Heart left ventricle (tissue), 16 donors: ENCODE data around the gene SPATA3. TPM values are rescaled to one million over a fixed set of nuclear protein-coding genes. Genes with fewer than 3 reads are reported as not detected.

Source experiments
- ATAC-seq, 4 donors: fragments of 200-7000 bp; cut with Tn5 transposase; one replicate each; pipeline ENCODE4 v1.9.1; 2020 to 2022; ENCODE audit warnings: moderate library complexity in 4 of 4, mild to moderate bottlenecking in 3 of 4, moderate number of reproducible peaks in 1 of 4
- DNase-seq, 5 donors: peaks; one replicate each; pipeline ENCODE4 v3.0.0-alpha.2; 2020
- H3K27ac ChIP-seq, 12 donors: fragments of 200-600 bp; sonication (generic) in 4 of 12; one replicate each; pipeline versions ENCODE4 v1.5.0 to v1.8.0; 2016 to 2022; ENCODE audit warnings: mild to moderate bottlenecking in 2 of 12
- H3K27me3 ChIP-seq, 9 donors: fragments of 200-600 bp; sonication (generic) in 2 of 9; one replicate each; pipeline versions ENCODE4 v1.5.1 to v1.8.0; 2016 to 2022; ENCODE audit warnings: mild to moderate bottlenecking in 3 of 9
- H3K36me3 ChIP-seq, 9 donors: fragments of 200-600 bp; sonication (generic) in 2 of 9; one replicate each; pipeline versions ENCODE4 v1.5.0 to v1.8.0; 2018 to 2022; ENCODE audit warnings: mild to moderate bottlenecking in 2 of 9
- H3K4me1 ChIP-seq, 12 donors: fragments of 200-600 bp; sonication (generic) in 4 of 12; one replicate each; pipeline versions ENCODE4 v1.5.0 to v1.8.0; 2016 to 2022; ENCODE audit warnings: mild to moderate bottlenecking in 3 of 12
- H3K4me3 ChIP-seq, 12 donors: fragments of 200-600 bp; sonication (generic) in 4 of 12; one replicate each; pipeline versions ENCODE4 v1.5.0 to v1.8.0; 2017 to 2022; ENCODE audit warnings: mild to moderate bottlenecking in 9 of 12, moderate library complexity in 4 of 12
- H3K9me3 ChIP-seq, 12 donors: fragments of 200-600 bp; sonication (generic) in 4 of 12; one replicate each; pipeline versions ENCODE4 v1.5.0 to v1.8.0; 2016 to 2022; ENCODE audit warnings: mild to moderate bottlenecking in 1 of 12
- POLR2A ChIP-seq, 2 donors: fragments of 450-650 bp; IDR thresholded peaks; one replicate each; pipeline ENCODE4 v1.6.1; 2017; ENCODE audit warnings: antibody characterized with exemption in 2 of 2, mild to moderate bottlenecking in 2 of 2, moderate library complexity in 2 of 2
- WGBS, 4 donors: extraction: QIAGEN DNeasy Blood & Tissue Kit in 2 of 4; methylation state at CpG; one replicate each; pipeline versions ENCODE4 v1.1.5 to v1.1.7; 2013 to 2018; 5-methylcytosine and 5-hydroxymethylcytosine counted together
- intact Hi-C, 10 donors: fragments of 100-400 bp; cut with DNase I; formaldehyde crosslinking; loops; one replicate each; pipeline versions ENCODE4 v1.11.1 to v1.14.2; 2022
- polyA plus RNA-seq, 2 donors: library from polyadenylated mRNA; stranded (reverse); fragments of 200-250 nt; gene quantifications; one replicate each; pipeline ENCODE4 v1.2.3, GENCODE V29; 2013
- total RNA-seq, 9 donors: library from RNA; depleted of rRNA in 2 of 9; stranded (reverse); fragments of >200 nt in 2 of 9; fragmentation: NEBNext Ultra II Directional in 3 of 9; extraction: Animal tissue kit (Norgen Biotek cat#: 25700) in 3 of 9; gene quantifications; one replicate each; pipeline versions ENCODE4 v1.1.0 to v1.2.4, GENCODE V29; 2016 to 2023
- TF ChIP-seq, protein P1 (sequence below), 12 donors: fragments of 200-600 bp; sonication (generic) in 4 of 12; IDR thresholded peaks; one replicate each; pipeline versions ENCODE4 v1.5.0 to v1.8.0; 2018 to 2022; ENCODE audit warnings: antibody characterized with exemption in 12 of 12, mild to moderate bottlenecking in 5 of 12
- donor health status: ischemic (EF 13 %, LVEDD 7.1; RV severe dilation, severe dysfunction).
- donor health status: healthy with polysubstance abuse.
- donor health status: DM: no; HTN: yes; CAD: no.
- donor health status: DM: no; HTN: no; CAD: no.
- donor health status: ischemic (EF 25% LVEDD 6.9; RV normal size, moderate dysfunction).
- donor health status: ischemic (EF 25% LVEDD 5.7; RV mildly dilated, moderate dysfunction).
- donor health status: healthy.
- donor health status: DM: yes; HTN: yes; CAD: no.
- donor health status: ischemic (EF 35%, LVEDD 5.7; RV mildly dilated, moderate dysfunction).
- donor health status: nonischemic (EF 11% LVEDD 7.7; RV severe dilation, severe dysfunction).
- donor health status: DM: yes; HTN: yes; CAD: no.
- donor health status: PGD.
- donor health status: ischemic (EF 29% LVEDD 5.4; RV normal size, mild dysfunction).
- donor health status: nonischemic (EF 23%, LVEDD 6.1; RV moderate dilation, normal function).

Gene SPATA3
- total and polyA plus RNA-seq, 11 donors, result not detected

DNA sequence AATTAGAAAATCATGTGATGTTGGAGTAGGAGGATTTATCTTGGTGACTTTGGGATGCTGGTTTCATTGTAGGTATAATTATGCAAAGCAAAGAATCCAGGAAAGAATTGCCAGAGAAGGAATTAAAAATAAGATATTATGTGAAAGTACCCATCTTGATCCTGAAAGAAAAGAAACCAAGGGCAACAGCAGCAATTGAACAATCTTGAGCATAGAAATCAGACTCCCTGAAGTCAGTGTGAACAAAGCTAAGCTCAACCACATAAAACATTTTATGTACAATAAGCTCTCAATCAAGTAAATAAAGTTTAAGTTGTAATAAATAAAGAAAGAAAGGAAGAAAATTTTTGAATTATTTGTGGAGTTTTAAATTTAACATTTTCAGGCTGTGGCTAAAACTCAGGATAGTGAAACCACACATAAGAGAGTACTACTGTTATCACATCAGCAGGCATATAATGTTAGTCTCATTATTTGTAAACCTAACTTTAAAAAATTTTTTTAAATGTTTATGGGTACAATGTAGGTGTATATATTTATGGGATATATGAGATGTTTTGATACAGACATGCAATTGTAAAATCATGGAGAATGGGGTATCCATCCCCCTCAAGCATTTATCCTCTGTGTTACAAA, 38.0 kb upstream of the SPATA3 start:
- no peaks in the 10 kb centered on the region for H3K36me3 ChIP-seq
- peak overlapping the region in 10 of 12 donors; percentile 21 to 56 (median 38) for H3K4me3 ChIP-seq
- ATAC-seq, result no peak
- TF ChIP-seq, protein P1, sequence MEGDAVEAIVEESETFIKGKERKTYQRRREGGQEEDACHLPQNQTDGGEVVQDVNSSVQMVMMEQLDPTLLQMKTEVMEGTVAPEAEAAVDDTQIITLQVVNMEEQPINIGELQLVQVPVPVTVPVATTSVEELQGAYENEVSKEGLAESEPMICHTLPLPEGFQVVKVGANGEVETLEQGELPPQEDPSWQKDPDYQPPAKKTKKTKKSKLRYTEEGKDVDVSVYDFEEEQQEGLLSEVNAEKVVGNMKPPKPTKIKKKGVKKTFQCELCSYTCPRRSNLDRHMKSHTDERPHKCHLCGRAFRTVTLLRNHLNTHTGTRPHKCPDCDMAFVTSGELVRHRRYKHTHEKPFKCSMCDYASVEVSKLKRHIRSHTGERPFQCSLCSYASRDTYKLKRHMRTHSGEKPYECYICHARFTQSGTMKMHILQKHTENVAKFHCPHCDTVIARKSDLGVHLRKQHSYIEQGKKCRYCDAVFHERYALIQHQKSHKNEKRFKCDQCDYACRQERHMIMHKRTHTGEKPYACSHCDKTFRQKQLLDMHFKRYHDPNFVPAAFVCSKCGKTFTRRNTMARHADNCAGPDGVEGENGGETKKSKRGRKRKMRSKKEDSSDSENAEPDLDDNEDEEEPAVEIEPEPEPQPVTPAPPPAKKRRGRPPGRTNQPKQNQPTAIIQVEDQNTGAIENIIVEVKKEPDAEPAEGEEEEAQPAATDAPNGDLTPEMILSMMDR (IDR thresholded peaks at IDR 0.05), result no peak
- no peak for TF ChIP-seq POLR2A (IDR thresholded peaks at IDR 0.05)
- no peak for DNase-seq
- peaks cover 0 to 18% (median 7%) of the 10 kb centered on the region in 12 donors for H3K4me1 ChIP-seq
- intact Hi-C loops, result no loop called here
- no peak overlapping the region for H3K27ac ChIP-seq
- peaks cover 6 to 58% (median 23%) of the 10 kb centered on the region in 9 donors for H3K27me3 ChIP-seq
- H3K9me3 ChIP-seq, result peaks cover 0 to 3% (median 0%) of the 10 kb centered on the region in 12 donors

DNA sequence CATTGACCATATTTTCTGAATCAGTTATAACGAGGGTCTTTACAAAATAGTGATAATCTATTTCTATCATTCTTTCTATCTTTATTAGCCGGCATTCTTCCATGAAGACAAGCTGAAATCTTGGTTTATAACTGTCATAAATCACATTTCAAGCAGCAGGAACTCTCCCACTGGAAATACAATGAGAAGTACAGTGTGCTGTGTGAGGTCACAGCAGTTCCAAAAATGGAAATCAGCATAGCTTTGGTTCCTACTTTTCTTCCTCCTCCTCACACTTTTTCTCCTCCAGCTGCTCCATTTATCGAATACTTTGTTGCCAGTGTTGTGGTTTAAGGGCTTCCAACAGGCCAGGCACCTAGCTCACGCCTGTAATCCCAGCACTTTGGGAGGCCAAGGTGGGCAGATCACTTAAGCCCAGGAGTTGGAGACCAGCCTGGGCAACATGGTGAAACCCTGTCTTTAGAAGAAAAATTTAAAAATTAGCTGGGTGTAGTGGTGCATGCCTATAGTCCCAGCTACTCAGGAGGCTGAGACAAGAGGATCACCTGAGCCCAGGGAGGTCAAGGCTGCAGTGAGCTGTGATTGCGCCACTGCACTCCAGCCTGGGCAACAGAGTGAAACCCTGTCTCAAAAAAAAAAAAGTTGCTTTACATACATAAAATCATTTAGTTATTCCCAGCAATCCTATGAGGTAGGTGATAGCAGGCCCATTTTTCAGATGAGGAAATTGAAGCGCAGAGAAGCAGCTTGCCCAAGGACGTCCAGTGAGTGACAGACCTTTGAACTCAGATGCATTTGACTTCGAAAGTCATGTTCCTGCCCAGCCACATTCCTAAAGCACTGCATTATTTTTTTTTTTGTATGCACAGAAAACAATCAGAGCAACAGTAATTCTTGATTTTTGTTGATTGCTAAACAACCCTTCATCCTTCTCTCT, 36.8 kb upstream of the SPATA3 start:
- WGBS, 4 donors, result 90 to 95% (median 92%) methylated on average over 8 of the region's 8 CpGs
- DNase-seq, result no peak

DNA sequence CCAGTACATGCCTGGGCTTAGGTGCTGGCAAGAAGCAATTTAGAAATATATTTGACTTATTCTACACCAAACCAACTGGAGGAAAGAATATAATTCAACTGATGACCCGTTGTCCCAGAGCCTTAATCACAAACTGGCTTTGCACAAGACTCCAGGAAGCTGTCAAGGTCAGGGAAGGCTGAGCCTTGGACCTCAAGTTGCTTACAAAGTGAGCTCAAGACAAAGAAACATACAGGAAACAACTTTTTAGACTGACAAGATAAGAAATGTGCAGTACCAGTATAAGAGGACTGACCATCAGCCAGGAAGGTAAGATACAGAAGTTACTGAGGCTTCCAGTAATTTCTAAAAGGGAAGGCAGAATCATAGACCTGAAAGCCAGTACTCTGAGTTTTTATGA, 35.9 kb upstream of the SPATA3 start:
- Histone ChIP-seq H3K27me3 (peaks cover 6 to 58% (median 23%) of the 10 kb centered on the region in 9 donors), H3K27ac (no peak overlapping the region), H3K4me3 (no peak overlapping the region), H3K4me1 (peaks cover 0 to 18% (median 7%) of the 10 kb centered on the region in 12 donors), H3K36me3 (no peaks in the 10 kb centered on the region), H3K9me3 (no peaks in the 10 kb centered on the region)
- no peak for TF ChIP-seq POLR2A (IDR thresholded peaks at IDR 0.05)
- TF ChIP-seq, protein P1 (IDR thresholded peaks at IDR 0.05), result no peak
- WGBS, 4 donors, result 46 to 60% (median 54%) methylated on average over 1 of the region's 1 CpG
- intact Hi-C loops, result no loop called here
- ATAC-seq, result no peak
- no peak for DNase-seq

More for the DNA sequence above, 36.8 kb upstream of the SPATA3 start:
- Histone ChIP-seq H3K4me3 (no peak overlapping the region), H3K4me1 (peaks cover 0 to 18% (median 7%) of the 10 kb centered on the region in 12 donors), H3K27me3 (peaks cover 6 to 58% (median 23%) of the 10 kb centered on the region in 9 donors), H3K36me3 (no peaks in the 10 kb centered on the region), H3K27ac (no peak overlapping the region), H3K9me3 (no peaks in the 10 kb centered on the region)
- no peak for TF ChIP-seq POLR2A (IDR thresholded peaks at IDR 0.05)
- TF ChIP-seq, protein P1 (IDR thresholded peaks at IDR 0.05), result no peak
- intact Hi-C loops, result no loop called here
- ATAC-seq, result no peak

DNA sequence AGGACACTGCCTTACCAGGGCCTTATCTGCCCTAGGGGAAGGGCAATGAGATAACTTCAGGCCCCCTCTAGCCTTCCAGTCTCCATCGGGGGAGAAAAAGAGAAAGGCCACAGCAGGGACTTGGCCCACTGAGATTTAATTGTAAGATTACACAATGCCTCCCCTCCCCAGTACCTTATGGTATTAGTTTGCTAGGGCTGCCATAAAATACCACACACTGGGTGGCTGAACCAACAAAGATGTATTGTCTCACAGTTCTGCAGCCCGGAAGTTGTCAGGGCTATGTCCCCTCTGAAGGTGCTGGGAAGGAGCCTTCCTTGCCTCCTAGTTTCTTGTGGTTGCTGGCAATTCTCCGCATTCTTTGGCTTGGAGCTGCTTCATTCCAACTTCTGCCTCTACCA, 34.8 kb upstream of the SPATA3 start:
- Histone ChIP-seq H3K4me1 (peaks cover 0 to 18% (median 7%) of the 10 kb centered on the region in 12 donors), H3K27ac (no peak overlapping the region), H3K4me3 (no peak overlapping the region), H3K27me3 (peaks cover 6 to 52% (median 23%) of the 10 kb centered on the region in 9 donors), H3K9me3 (no peaks in the 10 kb centered on the region), H3K36me3 (no peaks in the 10 kb centered on the region)
- TF ChIP-seq, protein P1 (IDR thresholded peaks at IDR 0.05), result no peak
- TF ChIP-seq POLR2A (IDR thresholded peaks at IDR 0.05), result no peak
- intact Hi-C loops, result no loop called here
- ATAC-seq, result no peak
- WGBS, 4 donors, result 50 to 81% (median 62%) methylated on average over 3 of the region's 3 CpGs
- DNase-seq, result no peak
